ENCODE results near the gene LEAP2.

- TF ChIP-seq CTCF (IDR thresholded peaks at IDR 0.05; ENCODE audit: insufficient read depth, low read depth, low read length) (no peak), EZH2 (IDR thresholded peaks at IDR 0.05; ENCODE audit: insufficient read depth, low read length) (no peak)
These were observed 48.2 kb upstream of the LEAP2 start for GRCh38 chr5:132825033-132825833.
